HepG2 (cell line): ENCODE data around the gene NMRAL1. TPM values are rescaled to one million over a fixed set of nuclear protein-coding genes. Genes with fewer than 3 reads are reported as not detected.

Experiments used
- EED ChIP-seq: sonication (generic); formaldehyde crosslinking; IDR thresholded peaks from 2 replicates; pipeline ENCODE4 v1.5.0; 2020; ENCODE audit warnings: mild to moderate bottlenecking, missing genetic modification reagents
- MATR3 ChIP-seq: sonication (generic); formaldehyde crosslinking; IDR thresholded peaks from 2 replicates; pipeline ENCODE4 v1.4.0; 2020; ENCODE audit warnings: missing genetic modification reagents
- PAX8 ChIP-seq: sonication (generic); formaldehyde crosslinking; IDR thresholded peaks from 2 replicates; pipeline ENCODE4 v1.8.0; 2022; ENCODE audit warnings: mild to moderate bottlenecking, missing genetic modification reagents, borderline replicate concordance
- ZC3H4 ChIP-seq: sonication (generic); formaldehyde crosslinking; IDR thresholded peaks from 2 replicates; pipeline ENCODE4 v1.4.0; 2020; ENCODE audit warnings: missing genetic modification reagents, borderline replicate concordance
- polyA plus RNA-seq, 8 experiments: library from polyadenylated mRNA; depleted of rRNA in 3 of 8; stranded (reverse) in 7 of 8; unstranded in 1 of 8; fragments of >200 nt; fragmentation: Illumina TruSeq in 4 of 8; extraction: Trizol in 4 of 8; gene quantifications; 2 replicates each; pipeline versions ENCODE4 v1.2.1 to v1.2.3, GENCODE V29; 2011 to 2016; ENCODE audit warnings: low read depth in 4 of 8, missing spikeins in 1 of 8, mixed read lengths in 1 of 8; ENCODE audit not compliant: insufficient read depth in 1 of 8
- total RNA-seq, 5 experiments: library from RNA; depleted of rRNA; stranded (reverse); fragments of >200 nt; fragmentation: Illumina TruSeq; extraction: Trizol; gene quantifications; 2 replicates each; pipeline ENCODE4 v1.2.3, GENCODE V29; 2016; ENCODE audit warnings: low read depth in 1 of 5
- TF ChIP-seq, protein P1 (sequence below): sonication (generic); formaldehyde crosslinking; IDR thresholded peaks from 2 replicates; pipeline ENCODE4 v1.4.0; 2020; ENCODE audit warnings: missing genetic modification reagents
- TF ChIP-seq, protein P2 (sequence below): sonication (generic); formaldehyde crosslinking; IDR thresholded peaks from 2 replicates; pipeline ENCODE4 v1.4.0; 2020; ENCODE audit warnings: mild to moderate bottlenecking, missing genetic modification reagents
- TF ChIP-seq, protein P3 (sequence below): IDR thresholded peaks from 2 replicates; pipeline ENCODE4 v1.6.1; 2016
- TF ChIP-seq, protein P4 (sequence below): sonication (generic); formaldehyde crosslinking; conservative IDR thresholded peaks from 2 replicates; pipeline ENCODE4 v1.4.0; 2020; ENCODE audit warnings: mild to moderate bottlenecking, missing genetic modification reagents, moderate library complexity

The NMRAL1 gene
- total and polyA plus RNA-seq, 2 of the 13 experiments (the other 11 are each of a cell fraction or from before 2014, with no cell fraction given), result 30.8 to 33.1 TPM

DNA sequence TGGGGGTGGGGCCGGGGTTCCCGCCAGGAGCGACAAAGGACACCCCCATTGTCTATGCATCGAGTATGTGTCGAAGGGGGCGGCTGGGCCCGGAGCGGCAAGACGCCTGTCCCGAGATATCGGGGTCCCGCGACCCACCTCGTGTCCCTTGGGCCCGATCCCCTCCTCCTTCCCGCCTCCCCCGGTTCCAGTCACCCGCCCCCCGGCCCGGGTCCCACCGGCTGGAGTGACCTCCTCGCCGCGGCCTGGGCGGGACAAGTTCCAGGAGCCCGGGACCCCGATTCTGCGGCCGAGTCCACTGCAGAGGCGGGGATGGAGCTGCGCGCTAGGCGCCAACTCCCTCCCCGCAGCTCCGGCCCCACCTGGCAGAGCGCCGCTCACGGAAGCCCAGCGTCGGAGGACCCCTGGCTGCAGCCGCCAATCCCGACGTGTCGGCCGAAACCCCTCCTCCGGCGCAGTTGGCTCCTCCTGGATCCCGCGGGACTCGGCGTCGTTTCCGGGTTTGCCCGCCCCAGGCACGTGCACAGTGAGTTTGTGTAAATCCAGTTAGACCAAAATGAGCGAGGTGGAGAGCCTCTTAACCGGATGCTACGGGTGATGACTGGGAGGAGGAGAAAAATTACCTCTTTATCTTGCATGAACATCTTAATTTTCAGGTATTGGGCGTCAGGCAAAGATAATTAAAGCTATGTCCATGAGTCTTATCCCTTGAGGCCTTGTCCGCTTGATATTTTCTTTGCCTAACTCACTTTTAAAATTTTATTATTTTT is at the start of gene NMRAL1 (continued):
- TF ChIP-seq, protein P1, sequence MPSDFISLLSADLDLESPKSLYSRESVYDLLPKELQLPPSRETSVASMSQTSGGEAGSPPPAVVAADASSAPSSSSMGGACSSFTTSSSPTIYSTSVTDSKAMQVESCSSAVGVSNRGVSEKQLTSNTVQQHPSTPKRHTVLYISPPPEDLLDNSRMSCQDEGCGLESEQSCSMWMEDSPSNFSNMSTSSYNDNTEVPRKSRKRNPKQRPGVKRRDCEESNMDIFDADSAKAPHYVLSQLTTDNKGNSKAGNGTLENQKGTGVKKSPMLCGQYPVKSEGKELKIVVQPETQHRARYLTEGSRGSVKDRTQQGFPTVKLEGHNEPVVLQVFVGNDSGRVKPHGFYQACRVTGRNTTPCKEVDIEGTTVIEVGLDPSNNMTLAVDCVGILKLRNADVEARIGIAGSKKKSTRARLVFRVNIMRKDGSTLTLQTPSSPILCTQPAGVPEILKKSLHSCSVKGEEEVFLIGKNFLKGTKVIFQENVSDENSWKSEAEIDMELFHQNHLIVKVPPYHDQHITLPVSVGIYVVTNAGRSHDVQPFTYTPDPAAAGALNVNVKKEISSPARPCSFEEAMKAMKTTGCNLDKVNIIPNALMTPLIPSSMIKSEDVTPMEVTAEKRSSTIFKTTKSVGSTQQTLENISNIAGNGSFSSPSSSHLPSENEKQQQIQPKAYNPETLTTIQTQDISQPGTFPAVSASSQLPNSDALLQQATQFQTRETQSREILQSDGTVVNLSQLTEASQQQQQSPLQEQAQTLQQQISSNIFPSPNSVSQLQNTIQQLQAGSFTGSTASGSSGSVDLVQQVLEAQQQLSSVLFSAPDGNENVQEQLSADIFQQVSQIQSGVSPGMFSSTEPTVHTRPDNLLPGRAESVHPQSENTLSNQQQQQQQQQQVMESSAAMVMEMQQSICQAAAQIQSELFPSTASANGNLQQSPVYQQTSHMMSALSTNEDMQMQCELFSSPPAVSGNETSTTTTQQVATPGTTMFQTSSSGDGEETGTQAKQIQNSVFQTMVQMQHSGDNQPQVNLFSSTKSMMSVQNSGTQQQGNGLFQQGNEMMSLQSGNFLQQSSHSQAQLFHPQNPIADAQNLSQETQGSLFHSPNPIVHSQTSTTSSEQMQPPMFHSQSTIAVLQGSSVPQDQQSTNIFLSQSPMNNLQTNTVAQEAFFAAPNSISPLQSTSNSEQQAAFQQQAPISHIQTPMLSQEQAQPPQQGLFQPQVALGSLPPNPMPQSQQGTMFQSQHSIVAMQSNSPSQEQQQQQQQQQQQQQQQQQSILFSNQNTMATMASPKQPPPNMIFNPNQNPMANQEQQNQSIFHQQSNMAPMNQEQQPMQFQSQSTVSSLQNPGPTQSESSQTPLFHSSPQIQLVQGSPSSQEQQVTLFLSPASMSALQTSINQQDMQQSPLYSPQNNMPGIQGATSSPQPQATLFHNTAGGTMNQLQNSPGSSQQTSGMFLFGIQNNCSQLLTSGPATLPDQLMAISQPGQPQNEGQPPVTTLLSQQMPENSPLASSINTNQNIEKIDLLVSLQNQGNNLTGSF, result no peak
- TF ChIP-seq, protein P2, sequence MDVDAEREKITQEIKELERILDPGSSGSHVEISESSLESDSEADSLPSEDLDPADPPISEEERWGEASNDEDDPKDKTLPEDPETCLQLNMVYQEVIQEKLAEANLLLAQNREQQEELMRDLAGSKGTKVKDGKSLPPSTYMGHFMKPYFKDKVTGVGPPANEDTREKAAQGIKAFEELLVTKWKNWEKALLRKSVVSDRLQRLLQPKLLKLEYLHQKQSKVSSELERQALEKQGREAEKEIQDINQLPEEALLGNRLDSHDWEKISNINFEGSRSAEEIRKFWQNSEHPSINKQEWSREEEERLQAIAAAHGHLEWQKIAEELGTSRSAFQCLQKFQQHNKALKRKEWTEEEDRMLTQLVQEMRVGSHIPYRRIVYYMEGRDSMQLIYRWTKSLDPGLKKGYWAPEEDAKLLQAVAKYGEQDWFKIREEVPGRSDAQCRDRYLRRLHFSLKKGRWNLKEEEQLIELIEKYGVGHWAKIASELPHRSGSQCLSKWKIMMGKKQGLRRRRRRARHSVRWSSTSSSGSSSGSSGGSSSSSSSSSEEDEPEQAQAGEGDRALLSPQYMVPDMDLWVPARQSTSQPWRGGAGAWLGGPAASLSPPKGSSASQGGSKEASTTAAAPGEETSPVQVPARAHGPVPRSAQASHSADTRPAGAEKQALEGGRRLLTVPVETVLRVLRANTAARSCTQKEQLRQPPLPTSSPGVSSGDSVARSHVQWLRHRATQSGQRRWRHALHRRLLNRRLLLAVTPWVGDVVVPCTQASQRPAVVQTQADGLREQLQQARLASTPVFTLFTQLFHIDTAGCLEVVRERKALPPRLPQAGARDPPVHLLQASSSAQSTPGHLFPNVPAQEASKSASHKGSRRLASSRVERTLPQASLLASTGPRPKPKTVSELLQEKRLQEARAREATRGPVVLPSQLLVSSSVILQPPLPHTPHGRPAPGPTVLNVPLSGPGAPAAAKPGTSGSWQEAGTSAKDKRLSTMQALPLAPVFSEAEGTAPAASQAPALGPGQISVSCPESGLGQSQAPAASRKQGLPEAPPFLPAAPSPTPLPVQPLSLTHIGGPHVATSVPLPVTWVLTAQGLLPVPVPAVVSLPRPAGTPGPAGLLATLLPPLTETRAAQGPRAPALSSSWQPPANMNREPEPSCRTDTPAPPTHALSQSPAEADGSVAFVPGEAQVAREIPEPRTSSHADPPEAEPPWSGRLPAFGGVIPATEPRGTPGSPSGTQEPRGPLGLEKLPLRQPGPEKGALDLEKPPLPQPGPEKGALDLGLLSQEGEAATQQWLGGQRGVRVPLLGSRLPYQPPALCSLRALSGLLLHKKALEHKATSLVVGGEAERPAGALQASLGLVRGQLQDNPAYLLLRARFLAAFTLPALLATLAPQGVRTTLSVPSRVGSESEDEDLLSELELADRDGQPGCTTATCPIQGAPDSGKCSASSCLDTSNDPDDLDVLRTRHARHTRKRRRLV, result no peak
- TF ChIP-seq ZC3H4, result no peak
- TF ChIP-seq MATR3 (CRISPR knock-in tag), result no peak
- no peak for TF ChIP-seq EED (CRISPR knock-in tag)
- TF ChIP-seq, protein P3, sequence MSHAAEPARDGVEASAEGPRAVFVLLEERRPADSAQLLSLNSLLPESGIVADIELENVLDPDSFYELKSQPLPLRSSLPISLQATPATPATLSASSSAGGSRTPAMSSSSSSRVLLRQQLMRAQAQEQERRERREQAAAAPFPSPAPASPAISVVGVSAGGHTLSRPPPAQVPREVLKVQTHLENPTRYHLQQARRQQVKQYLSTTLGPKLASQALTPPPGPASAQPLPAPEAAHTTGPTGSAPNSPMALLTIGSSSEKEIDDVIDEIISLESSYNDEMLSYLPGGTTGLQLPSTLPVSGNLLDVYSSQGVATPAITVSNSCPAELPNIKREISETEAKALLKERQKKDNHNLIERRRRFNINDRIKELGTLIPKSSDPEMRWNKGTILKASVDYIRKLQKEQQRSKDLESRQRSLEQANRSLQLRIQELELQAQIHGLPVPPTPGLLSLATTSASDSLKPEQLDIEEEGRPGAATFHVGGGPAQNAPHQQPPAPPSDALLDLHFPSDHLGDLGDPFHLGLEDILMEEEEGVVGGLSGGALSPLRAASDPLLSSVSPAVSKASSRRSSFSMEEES (CRISPR knock-in tag), result peak; percentile 78
- TF ChIP-seq, protein P4, sequence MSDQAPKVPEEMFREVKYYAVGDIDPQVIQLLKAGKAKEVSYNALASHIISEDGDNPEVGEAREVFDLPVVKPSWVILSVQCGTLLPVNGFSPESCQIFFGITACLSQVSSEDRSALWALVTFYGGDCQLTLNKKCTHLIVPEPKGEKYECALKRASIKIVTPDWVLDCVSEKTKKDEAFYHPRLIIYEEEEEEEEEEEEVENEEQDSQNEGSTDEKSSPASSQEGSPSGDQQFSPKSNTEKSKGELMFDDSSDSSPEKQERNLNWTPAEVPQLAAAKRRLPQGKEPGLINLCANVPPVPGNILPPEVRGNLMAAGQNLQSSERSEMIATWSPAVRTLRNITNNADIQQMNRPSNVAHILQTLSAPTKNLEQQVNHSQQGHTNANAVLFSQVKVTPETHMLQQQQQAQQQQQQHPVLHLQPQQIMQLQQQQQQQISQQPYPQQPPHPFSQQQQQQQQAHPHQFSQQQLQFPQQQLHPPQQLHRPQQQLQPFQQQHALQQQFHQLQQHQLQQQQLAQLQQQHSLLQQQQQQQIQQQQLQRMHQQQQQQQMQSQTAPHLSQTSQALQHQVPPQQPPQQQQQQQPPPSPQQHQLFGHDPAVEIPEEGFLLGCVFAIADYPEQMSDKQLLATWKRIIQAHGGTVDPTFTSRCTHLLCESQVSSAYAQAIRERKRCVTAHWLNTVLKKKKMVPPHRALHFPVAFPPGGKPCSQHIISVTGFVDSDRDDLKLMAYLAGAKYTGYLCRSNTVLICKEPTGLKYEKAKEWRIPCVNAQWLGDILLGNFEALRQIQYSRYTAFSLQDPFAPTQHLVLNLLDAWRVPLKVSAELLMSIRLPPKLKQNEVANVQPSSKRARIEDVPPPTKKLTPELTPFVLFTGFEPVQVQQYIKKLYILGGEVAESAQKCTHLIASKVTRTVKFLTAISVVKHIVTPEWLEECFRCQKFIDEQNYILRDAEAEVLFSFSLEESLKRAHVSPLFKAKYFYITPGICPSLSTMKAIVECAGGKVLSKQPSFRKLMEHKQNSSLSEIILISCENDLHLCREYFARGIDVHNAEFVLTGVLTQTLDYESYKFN (CRISPR knock-in tag), result no peak; the same call in 1 of the 2 replicates
- no peak for TF ChIP-seq PAX8 (CRISPR knock-in tag)
